Mesenteric fat pad (tissue), 1 donor: ENCODE data around the gene ARGLU1. TPM values are rescaled to one million over a fixed set of nuclear protein-coding genes. Genes with fewer than 3 reads are reported as not detected.

Experiments used
- DNase-seq: peaks from one replicate; pipeline ENCODE4 v3.0.0-alpha.2; 2020; ENCODE audit warnings: low spot score
- total RNA-seq: library from RNA; stranded (reverse); fragmentation: NEBNext Ultra II Directional; extraction: Animal tissue kit (Norgen Biotek cat#: 25700); gene quantifications from one replicate; pipeline ENCODE4 v1.2.1, GENCODE V29; 2021
- donor health status: DM: yes; HTN: yes; CAD: no.

Gene ARGLU1
- total RNA-seq, 1 donor from 2014 or later = 63.7 TPM

- no peak for DNase-seq
Measured at GRCh38 chr13:106587787-106588186, 19.9 kb upstream of the ARGLU1 start.

- no peak for DNase-seq
Measured at GRCh38 chr13:106586648-106587166, 18.8 kb upstream of the ARGLU1 start.

GRCh38 chr13:106581225-106581624 is 13.3 kb upstream of the ARGLU1 start:
- DNase-seq = no peak

GRCh38 chr13:106575896-106576295 is 8.0 kb upstream of the ARGLU1 start:
- DNase-seq = no peak

- no peak for DNase-seq
Measured at GRCh38 chr13:106573868-106574267, 5.9 kb upstream of the ARGLU1 start.

GRCh38 chr13:106573284-106573846 is 5.4 kb upstream of the ARGLU1 start:
- DNase-seq = no peak

GRCh38 chr13:106570299-106570852 is 2.4 kb upstream of the ARGLU1 start:
- no peak for DNase-seq

- no peak for DNase-seq
Measured at GRCh38 chr13:106569233-106570095, 1.5 kb upstream of the ARGLU1 start.

- DNase-seq = no peak
Measured at GRCh38 chr13:106568299-106569003, 514 bp upstream of the ARGLU1 start.

- DNase-seq = no peak
Measured at GRCh38 chr13:106566641-106567473, 1.1 kb downstream of the ARGLU1 start.

GRCh38 chr13:106565127-106565775 is 2.7 kb downstream of the ARGLU1 start:
- no peak for DNase-seq

GRCh38 chr13:106562301-106562700 is 5.6 kb downstream of the ARGLU1 start:
- no peak for DNase-seq

- no peak for DNase-seq
Measured at GRCh38 chr13:106561551-106562170, 6.3 kb downstream of the ARGLU1 start.

- no peak for DNase-seq
Measured at GRCh38 chr13:106560821-106561220, 7.1 kb downstream of the ARGLU1 start.

GRCh38 chr13:106558527-106558926 is 9.4 kb downstream of the ARGLU1 start:
- DNase-seq = no peak

- no peak for DNase-seq
Measured at GRCh38 chr13:106555631-106556328, 12.2 kb downstream of the ARGLU1 start.

GRCh38 chr13:106551751-106552150 is 16.2 kb downstream of the ARGLU1 start:
- no peak for DNase-seq

GRCh38 chr13:106551350-106551749 is 16.6 kb downstream of the ARGLU1 start:
- no peak for DNase-seq

GRCh38 chr13:106550570-106551135 is 17.3 kb downstream of the ARGLU1 start:
- no peak for DNase-seq
